H54 (cell line): ENCODE results near the gene TSEN2.
"Not testable (repeated sequence)": the region's sequence is repeated elsewhere in the genome, so short reads cannot be mapped to it uniquely, and the experiment has no call there.

Source experiments
- DNase-seq: peaks from one replicate; pipeline ENCODE4 v3.0.0; 2011; ENCODE audit warnings: low spot score, mixed read lengths; ENCODE audit not compliant: insufficient read length
- FAIRE-seq: peaks from 3 replicates; lab custom pipeline; 2011; peaks lifted over from hg19 to GRCh38; lab: Jason Lieb, UNC
- POLR2A ChIP-seq: IDR thresholded peaks from 2 replicates; pipeline ENCODE4 v1.6.1; 2011; ENCODE audit warnings: low read depth, mild to moderate bottlenecking, low read length

Gene TSEN2

DNA sequence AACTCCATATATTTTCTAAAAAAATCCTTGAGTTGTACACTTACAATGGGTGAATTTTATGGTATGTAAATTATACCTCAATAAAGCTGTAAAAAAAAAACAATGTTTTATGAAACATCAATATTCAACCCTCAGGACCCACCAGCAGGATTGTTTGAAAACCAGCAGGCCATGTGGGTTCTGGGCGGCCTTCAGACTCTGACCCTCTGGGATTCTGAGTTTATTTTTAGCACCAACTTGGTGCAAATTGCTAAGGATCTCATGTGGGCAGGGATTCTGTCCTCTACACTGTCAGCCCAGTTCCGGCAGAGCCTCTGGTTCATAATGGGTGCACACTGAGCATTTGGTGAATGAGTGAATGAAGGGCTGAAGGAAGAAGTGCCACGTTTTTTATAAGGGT, 24.2 kb upstream of the TSEN2 start:
- DNase-seq (no peak), FAIRE-seq (no peak)
- no peak for TF ChIP-seq POLR2A

GRCh38 chr3:12461097-12461649, 23.1 kb upstream of the TSEN2 start:
- TF ChIP-seq POLR2A = no peak
- DNase-seq = no peak
- no peak for FAIRE-seq

DNA sequence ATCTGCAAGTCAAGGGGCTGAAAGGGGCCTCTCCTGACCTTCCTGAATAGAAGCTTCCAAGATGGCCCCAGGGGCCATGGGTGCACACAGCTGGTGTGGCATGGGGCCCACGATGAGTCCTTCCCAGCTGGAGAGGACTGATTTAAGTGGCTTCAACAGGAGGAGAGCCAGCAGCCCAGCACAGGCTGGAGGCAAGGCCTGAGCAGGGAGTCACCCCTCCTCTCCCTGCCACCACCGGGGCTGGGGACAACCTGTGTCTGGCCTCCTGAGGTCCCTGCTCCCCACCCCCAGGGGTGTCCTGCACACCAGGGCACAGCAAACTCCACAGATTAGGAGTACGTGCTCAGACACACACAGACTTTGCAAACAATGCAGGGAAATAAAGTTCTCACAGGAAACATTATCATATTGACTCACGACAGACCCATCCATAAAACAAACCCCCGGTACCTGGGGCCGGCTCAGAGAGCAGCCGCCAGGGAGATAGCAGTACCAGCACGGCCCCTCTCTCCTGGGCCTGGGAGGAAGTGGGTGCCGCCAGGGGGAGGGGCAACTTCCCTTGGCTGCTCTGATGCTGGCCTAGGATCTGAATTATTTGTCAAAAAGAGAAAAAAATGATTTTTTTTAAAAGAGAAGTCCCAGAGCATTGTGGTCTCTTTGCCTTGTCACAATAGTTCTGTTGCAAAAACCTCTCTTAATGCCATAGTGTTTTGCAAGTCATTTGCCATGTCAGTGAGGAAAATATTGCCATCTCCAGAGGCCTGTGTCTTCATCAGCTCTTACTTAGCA, 21.9 kb upstream of the TSEN2 start:
- TF ChIP-seq POLR2A = no peak
- no peak for FAIRE-seq

DNA sequence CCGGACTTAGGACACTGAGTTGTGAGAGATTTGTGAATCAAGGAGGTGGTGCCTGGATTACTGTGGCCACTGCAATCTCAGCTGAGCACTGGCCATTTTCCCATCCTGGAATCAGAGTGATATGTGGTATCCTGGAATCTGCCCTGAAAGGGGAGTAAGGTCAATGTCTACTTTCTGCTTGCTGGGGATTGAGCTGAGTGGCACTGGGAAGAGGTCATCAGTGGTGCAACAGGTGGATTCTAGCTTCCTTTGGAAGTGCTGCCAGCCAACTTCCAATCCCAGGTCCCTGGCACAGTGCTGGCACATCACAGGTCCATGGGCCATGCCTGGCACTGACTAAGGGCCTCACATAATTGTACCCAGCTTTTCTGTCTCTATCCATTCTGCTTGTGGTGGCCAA, 20.6 kb upstream of the TSEN2 start:
- no peak for FAIRE-seq
- no peak for TF ChIP-seq POLR2A

More for the DNA sequence above, 21.9 kb upstream of the TSEN2 start:
- DNase-seq = no peak

GRCh38 chr3:12464181-12464580, 20.1 kb upstream of the TSEN2 start:
- no peak for DNase-seq
- TF ChIP-seq POLR2A = no peak
- FAIRE-seq = no peak

More for the DNA sequence above, 20.6 kb upstream of the TSEN2 start:
- no peak for DNase-seq

- DNase-seq = no peak
- FAIRE-seq = no peak
- no peak for TF ChIP-seq POLR2A
Measured at GRCh38 chr3:12465151-12465835, 19.0 kb upstream of the TSEN2 start.

- no peak for TF ChIP-seq POLR2A
- no peak for FAIRE-seq
- no peak for DNase-seq
Measured at GRCh38 chr3:12465836-12466225, 18.4 kb upstream of the TSEN2 start.

DNA sequence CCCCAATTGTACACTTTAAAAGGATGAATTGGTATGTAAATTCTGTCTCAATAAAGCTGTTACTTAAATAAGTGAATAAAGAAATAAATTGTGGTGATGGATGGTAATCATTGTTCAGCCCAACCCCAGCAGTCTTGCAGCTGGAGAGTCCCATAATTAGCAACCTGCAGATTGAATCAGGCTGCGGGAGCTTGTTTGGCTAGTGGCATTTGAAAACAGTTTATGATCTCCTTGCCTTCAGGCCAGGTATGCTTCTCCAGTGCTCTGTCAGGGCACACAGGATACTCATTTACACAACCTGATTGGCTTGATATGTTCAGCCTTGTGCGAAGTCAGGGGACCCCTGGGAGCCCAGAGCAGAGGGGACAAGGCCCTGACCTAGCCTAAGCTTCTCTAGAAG, 16.5 kb upstream of the TSEN2 start:
- no peak for FAIRE-seq
- no peak for TF ChIP-seq POLR2A
- DNase-seq = no peak

DNA sequence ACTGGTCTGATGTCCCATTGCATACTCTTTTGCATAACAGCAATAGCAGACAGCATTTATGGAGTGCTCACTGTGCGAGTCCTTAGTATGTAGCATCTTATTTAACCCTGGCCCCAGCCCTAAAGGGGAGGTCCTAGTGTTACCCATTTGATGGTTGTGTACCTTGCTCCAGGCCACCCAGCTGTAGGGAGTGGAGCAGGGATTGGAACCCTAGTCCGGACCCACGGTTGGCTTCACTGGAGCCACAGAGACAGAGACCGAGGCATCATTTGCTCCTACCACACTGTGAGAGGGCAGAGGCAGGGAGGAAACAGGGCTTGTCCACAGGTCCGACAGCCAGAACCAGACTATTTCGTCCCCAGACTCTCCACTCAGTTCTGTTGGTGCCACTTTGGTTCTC, 16.0 kb upstream of the TSEN2 start:
- TF ChIP-seq POLR2A = no peak
- FAIRE-seq (no peak), DNase-seq (no peak)

GRCh38 chr3:12468757-12469156, 15.5 kb upstream of the TSEN2 start:
- no peak for TF ChIP-seq POLR2A
- FAIRE-seq (no peak), DNase-seq (no peak)

- not testable (repeated sequence) for DNase-seq, FAIRE-seq
Measured at GRCh38 chr3:12469222-12469621, 15.1 kb upstream of the TSEN2 start.

DNA sequence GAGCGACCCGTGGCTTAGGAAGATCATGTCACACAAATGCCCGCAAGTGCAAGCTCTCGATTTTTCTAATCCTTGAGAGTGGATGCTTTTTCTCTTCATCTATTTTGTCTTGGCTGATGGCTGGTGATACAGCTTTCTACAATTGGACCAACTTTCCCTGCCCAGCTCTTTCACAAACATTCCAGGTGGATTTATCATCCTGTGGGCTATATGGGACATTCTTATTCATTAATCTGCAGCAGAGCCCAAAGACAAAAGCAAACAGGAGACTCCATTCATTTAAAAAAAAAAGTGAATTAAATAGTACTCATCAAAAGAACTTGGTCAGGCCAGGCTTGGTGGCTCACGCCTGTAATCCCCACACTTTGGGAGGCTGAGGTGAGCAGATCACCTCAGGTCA, 14.2 kb upstream of the TSEN2 start:
- DNase-seq (peak; percentile 73), FAIRE-seq (no peak)
- TF ChIP-seq POLR2A = no peak

GRCh38 chr3:12470680-12471079, 13.6 kb upstream of the TSEN2 start:
- TF ChIP-seq POLR2A = no peak
- no peak for FAIRE-seq

GRCh38 chr3:12471241-12471640, 13.0 kb upstream of the TSEN2 start:
- no peak for TF ChIP-seq POLR2A
- peak; percentile 87 for FAIRE-seq
- peak; percentile 80 for DNase-seq

More at GRCh38 chr3:12470680-12471079, 13.6 kb upstream of the TSEN2 start:
- no peak for DNase-seq
